CD4-positive, alpha-beta memory T cell (primary cell): ENCODE data around the gene ERC2. TPM values are rescaled to one million over a fixed set of nuclear protein-coding genes. Genes with fewer than 3 reads are reported as not detected.

ENCODE experiments used
- CTCF ChIA-PET: fragments of 350-600 bp; sonication (Branson Sonifier 250); formaldehyde crosslinking; loops from one replicate; lab custom pipeline; 2021; ENCODE audit warnings: inconsistent platforms; ENCODE audit not compliant: partially characterized antibody; lab: Charles Lee
- POLR2A ChIA-PET: fragments of 350-600 bp; sonication (Branson Sonifier 250); formaldehyde crosslinking; loops from one replicate; lab custom pipeline; 2021; ENCODE audit not compliant: partially characterized antibody; lab: Charles Lee
- DNase-seq, 5 donors: peaks; one replicate each; pipeline versions ENCODE4 v3.0.0 to v3.0.0-alpha.2; 2020 to 2022; ENCODE audit warnings: mixed read lengths in 1 of 5
- H3K27ac ChIP-seq: one replicate; pipeline ENCODE4 v1.7.0; 2013; ENCODE audit warnings: low read depth, low read length
- H3K27me3 ChIP-seq: 2 replicates; pipeline ENCODE4 v1.7.0; 2013; ENCODE audit warnings: mild to moderate bottlenecking, low read length, moderate library complexity; ENCODE audit not compliant: insufficient read depth
- H3K36me3 ChIP-seq: 2 replicates; pipeline ENCODE4 v1.7.0; 2013; ENCODE audit warnings: mild to moderate bottlenecking, low read length, moderate library complexity; ENCODE audit not compliant: insufficient read depth
- H3K4me1 ChIP-seq: 2 replicates; pipeline ENCODE4 v1.7.0; 2013; ENCODE audit warnings: mild to moderate bottlenecking, low read length, moderate library complexity; ENCODE audit not compliant: insufficient read depth
- H3K4me3 ChIP-seq, 2 donors: one replicate each; pipeline ENCODE4 v1.7.0; 2013; ENCODE audit warnings: low read length in 2 of 2, mild to moderate bottlenecking in 1 of 2
- H3K9me3 ChIP-seq, 2 donors: one replicate each; pipeline ENCODE4 v1.7.0; 2013; ENCODE audit warnings: low read length in 2 of 2, control low read depth in 1 of 2; ENCODE audit not compliant: control insufficient read depth in 1 of 2
- H3K27ac Mint-ChIP-seq, 7 donors: one replicate each; pipeline ENCODE4 v1.8.0; 2020 to 2021; ENCODE audit warnings: mixed read lengths in 7 of 7, mild to moderate bottlenecking in 6 of 7, inconsistent platforms in 3 of 7, moderate library complexity in 3 of 7
- H3K27me3 Mint-ChIP-seq, 2 donors: one replicate each; pipeline ENCODE4 v1.8.0; 2020 to 2021; ENCODE audit warnings: mixed read lengths in 2 of 2
- H3K36me3 Mint-ChIP-seq, 2 donors: one replicate each; pipeline ENCODE4 v1.8.0; 2020 to 2021; ENCODE audit warnings: mixed read lengths in 2 of 2, inconsistent platforms in 1 of 2, mild to moderate bottlenecking in 1 of 2
- H3K4me1 Mint-ChIP-seq, 4 donors: one replicate each; pipeline ENCODE4 v1.8.0; 2020 to 2021; ENCODE audit warnings: mixed read lengths in 4 of 4, mild to moderate bottlenecking in 1 of 4
- H3K4me3 Mint-ChIP-seq, 8 donors: one replicate each; pipeline ENCODE4 v1.8.0; 2020 to 2021; ENCODE audit warnings: mixed read lengths in 8 of 8, mild to moderate bottlenecking in 7 of 8, moderate library complexity in 6 of 8, inconsistent platforms in 3 of 8
- H3K9me3 Mint-ChIP-seq, 8 donors: one replicate each; pipeline ENCODE4 v1.8.0; 2020 to 2021; ENCODE audit warnings: mixed read lengths in 8 of 8, mild to moderate bottlenecking in 5 of 8, inconsistent platforms in 3 of 8, moderate library complexity in 1 of 8
- intact Hi-C: fragments of 100-400 bp; cut with micrococcal nuclease; formaldehyde crosslinking; loops from one replicate; pipeline ENCODE4 v1.15.1; 2023
- polyA plus RNA-seq, 2 donors: library from polyadenylated mRNA; unstranded; fragments of 300-500 nt; fragmentation: Illumina TruSeq; gene quantifications; one replicate each; pipeline ENCODE4 v1.2.3, GENCODE V29; 2021
- total RNA-seq, 2 experiments: library from RNA; stranded (reverse); gene quantifications; one replicate each; pipeline ENCODE4 v1.2.3, GENCODE V29; 2021

The ERC2 gene
- total and polyA plus RNA-seq, 4 experiments from 2014 or later, result not detected

DNA sequence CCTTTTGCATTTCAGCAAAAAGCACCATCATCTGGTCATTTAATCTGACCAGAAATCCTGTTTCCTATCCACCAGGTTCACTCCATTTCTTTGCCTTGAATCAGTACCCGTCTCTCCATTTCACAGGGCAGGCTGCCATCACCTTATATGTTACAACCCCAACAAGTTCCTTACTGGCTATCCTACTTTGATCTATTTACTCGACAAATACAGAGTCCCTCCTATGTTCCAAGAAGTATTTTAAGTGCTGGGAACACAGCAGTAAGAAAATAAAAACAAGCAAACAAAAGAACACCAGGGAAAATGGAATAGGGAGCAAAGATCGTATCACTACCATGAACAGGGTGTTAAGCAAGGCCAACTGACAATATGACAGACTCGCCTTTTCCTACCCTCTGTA lies 685.9 kb downstream of the ERC2 start:
- no peaks in the 10 kb centered on the region for H3K27me3 ChIP-seq
- no peaks in the 10 kb centered on the region for H3K36me3 Mint-ChIP-seq
- intact Hi-C loops, result no loop called here

DNA sequence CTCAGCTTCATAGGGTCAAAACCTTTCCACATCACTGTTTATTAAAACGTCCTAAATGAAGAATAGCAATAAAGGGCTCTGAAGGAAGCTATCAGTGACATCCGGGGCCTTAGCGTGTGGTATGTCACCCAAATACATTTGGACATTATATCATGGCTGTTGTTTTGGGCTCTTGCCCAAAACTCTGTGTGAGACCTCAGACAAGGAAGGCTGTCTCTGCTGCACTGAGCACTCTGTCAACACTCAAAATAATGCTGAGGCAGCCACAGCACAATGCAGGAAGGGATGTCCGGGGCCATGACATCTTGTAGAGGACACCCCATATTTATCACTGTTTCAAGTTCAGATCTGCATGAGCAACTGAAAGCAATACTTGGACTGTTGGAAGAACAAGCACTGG lies 687.4 kb downstream of the ERC2 start:
- Histone ChIP-seq H3K9me3 (no peaks in the 10 kb centered on the region), H3K27me3 (no peaks in the 10 kb centered on the region), H3K4me3 (no peak overlapping the region), H3K27ac (no peak overlapping the region), H3K4me1 (no peaks in the 10 kb centered on the region), H3K36me3 (no peaks in the 10 kb centered on the region)
- CTCF ChIA-PET, result no interaction called here
- intact Hi-C loops, result no loop called here
- H3K27ac Mint-ChIP-seq, result no peak overlapping the region
- H3K27me3 Mint-ChIP-seq, result no peaks in the 10 kb centered on the region
- DNase-seq, result no peak
- H3K4me1 Mint-ChIP-seq, result no peaks in the 10 kb centered on the region
- H3K36me3 Mint-ChIP-seq, result no peaks in the 10 kb centered on the region
- POLR2A ChIA-PET, result no interaction called here
- no peak overlapping the region for H3K4me3 Mint-ChIP-seq
- H3K9me3 Mint-ChIP-seq, result peaks cover 0 to 5% (median 0%) of the 10 kb centered on the region in 8 donors

More for the DNA sequence above, 685.9 kb downstream of the ERC2 start:
- POLR2A ChIA-PET, result no interaction called here
- Histone ChIP-seq H3K4me1 (no peaks in the 10 kb centered on the region), H3K27ac (no peak overlapping the region), H3K9me3 (no peaks in the 10 kb centered on the region), H3K36me3 (no peaks in the 10 kb centered on the region), H3K4me3 (no peak overlapping the region)
- no peak for DNase-seq
- Mint-ChIP-seq H3K9me3 (peaks cover 0 to 5% (median 0%) of the 10 kb centered on the region in 8 donors), H3K27ac (no peak overlapping the region), H3K27me3 (no peaks in the 10 kb centered on the region), H3K4me3 (no peak overlapping the region), H3K4me1 (no peaks in the 10 kb centered on the region)
- CTCF ChIA-PET, result no interaction called here

DNA sequence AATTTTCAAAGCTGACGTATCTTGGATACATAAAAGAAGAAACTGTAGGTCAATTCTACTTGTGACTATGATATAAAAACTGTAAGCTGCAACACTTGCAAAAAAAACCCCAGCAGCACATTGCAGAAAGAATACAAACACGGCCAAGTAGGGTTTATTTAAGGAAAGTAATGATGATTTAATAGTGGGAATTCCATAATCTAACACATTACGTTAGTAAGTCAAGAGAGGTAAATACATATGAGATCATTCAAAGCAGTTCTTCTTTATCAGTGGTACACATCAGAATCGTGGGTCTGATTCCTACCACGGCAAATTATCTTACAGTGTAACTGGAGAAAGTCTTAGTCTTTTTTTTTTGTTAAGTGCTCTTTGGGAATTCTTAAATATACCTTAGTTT lies 688.7 kb downstream of the ERC2 start:
- Mint-ChIP-seq H3K27ac (no peak overlapping the region), H3K4me3 (no peak overlapping the region), H3K27me3 (no peaks in the 10 kb centered on the region), H3K36me3 (no peaks in the 10 kb centered on the region), H3K4me1 (no peaks in the 10 kb centered on the region), H3K9me3 (peaks cover 0 to 5% (median 0%) of the 10 kb centered on the region in 8 donors)
- no peaks in the 10 kb centered on the region for H3K27me3 ChIP-seq
- H3K36me3 ChIP-seq, result no peaks in the 10 kb centered on the region
- H3K4me3 ChIP-seq, result no peak overlapping the region
- ChIA-PET CTCF (no interaction called here), POLR2A (no interaction called here)
- H3K4me1 ChIP-seq, result no peaks in the 10 kb centered on the region
- no peak overlapping the region for H3K27ac ChIP-seq
- no peaks in the 10 kb centered on the region for H3K9me3 ChIP-seq
- intact Hi-C loops, result no loop called here
- no peak for DNase-seq

DNA sequence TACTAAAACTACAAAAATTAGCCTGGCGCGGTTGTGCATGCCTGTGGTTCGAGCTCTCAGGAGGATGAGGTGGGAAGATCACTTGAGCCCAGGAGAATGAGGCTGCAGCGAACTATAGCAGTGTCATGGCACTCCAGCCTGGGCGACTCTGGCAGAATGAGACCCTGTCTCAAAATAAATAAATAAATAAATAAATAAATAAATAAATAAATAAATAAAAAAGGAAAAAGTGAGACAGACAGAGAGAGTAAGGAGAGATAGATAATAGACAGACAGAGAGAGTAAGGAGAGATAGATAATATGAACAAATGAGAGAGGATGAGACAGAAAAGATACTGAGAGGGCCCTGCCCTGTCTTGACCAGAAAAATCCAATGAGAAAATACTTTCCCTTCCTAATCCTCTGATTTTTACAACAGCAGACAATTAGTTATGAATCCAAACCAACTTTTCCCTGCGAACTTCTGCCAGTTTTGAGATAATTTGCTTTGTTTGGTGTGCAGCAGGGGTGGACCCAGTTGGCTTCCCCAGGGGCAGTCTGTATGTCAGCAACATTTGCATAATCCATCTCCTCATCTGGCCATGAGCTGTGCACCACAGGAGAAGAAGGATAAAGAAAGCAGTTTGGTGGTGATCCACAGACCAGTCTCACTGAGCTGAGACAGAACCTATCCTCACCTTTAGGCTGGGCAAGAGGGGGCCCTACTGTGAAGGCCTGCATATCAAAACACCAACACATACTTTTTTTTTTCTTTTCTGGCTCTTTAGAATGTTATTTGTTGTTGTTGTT lies 692.7 kb downstream of the ERC2 start:
- Mint-ChIP-seq H3K9me3 (peaks cover 0 to 5% (median 0%) of the 10 kb centered on the region in 8 donors), H3K4me1 (no peaks in the 10 kb centered on the region), H3K36me3 (no peaks in the 10 kb centered on the region), H3K27me3 (no peaks in the 10 kb centered on the region), H3K27ac (peak overlapping the region in 1 of 7 donors; percentile 37), H3K4me3 (no peak overlapping the region)
- H3K9me3 ChIP-seq, result no peaks in the 10 kb centered on the region
- H3K27ac ChIP-seq, result no peak overlapping the region
- H3K27me3 ChIP-seq, result no peaks in the 10 kb centered on the region
- H3K36me3 ChIP-seq, result no peaks in the 10 kb centered on the region
- CTCF ChIA-PET, result no interaction called here
- no peak for DNase-seq
- no peak overlapping the region for H3K4me3 ChIP-seq
- intact Hi-C loops, result no loop called here
- H3K4me1 ChIP-seq, result no peaks in the 10 kb centered on the region
- POLR2A ChIA-PET, result no interaction called here

DNA sequence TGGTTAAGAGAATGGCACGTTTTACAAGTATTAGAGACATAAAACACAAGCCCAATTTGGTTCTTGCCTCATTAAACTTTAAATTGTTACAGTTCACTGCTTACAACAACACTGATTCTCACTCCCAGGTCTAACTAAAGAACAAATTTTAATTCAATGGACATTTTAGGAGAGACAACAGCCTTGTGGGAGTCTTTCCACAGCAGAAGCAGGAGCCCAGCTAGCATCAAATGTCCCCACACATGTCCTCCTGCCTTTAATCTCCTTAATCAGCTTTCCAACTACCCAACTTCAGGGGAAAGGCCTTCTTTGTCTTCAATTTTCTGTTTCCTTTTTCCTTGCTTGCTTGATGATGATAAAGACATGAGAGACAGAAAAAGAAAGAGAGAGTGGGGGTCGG lies 693.4 kb downstream of the ERC2 start:
- Mint-ChIP-seq H3K27me3 (no peaks in the 10 kb centered on the region), H3K27ac (no peak overlapping the region), H3K9me3 (peaks cover 0 to 5% (median 0%) of the 10 kb centered on the region in 8 donors), H3K4me1 (no peaks in the 10 kb centered on the region), H3K4me3 (no peak overlapping the region), H3K36me3 (no peaks in the 10 kb centered on the region)
- CTCF ChIA-PET, result no interaction called here
- H3K36me3 ChIP-seq, result no peaks in the 10 kb centered on the region
- POLR2A ChIA-PET, result no interaction called here
- no peaks in the 10 kb centered on the region for H3K4me1 ChIP-seq
- H3K27me3 ChIP-seq, result no peaks in the 10 kb centered on the region
- no peaks in the 10 kb centered on the region for H3K9me3 ChIP-seq
- no peak overlapping the region for H3K4me3 ChIP-seq
- no peak overlapping the region for H3K27ac ChIP-seq
- intact Hi-C loops, result no loop called here
- DNase-seq, result no peak

DNA sequence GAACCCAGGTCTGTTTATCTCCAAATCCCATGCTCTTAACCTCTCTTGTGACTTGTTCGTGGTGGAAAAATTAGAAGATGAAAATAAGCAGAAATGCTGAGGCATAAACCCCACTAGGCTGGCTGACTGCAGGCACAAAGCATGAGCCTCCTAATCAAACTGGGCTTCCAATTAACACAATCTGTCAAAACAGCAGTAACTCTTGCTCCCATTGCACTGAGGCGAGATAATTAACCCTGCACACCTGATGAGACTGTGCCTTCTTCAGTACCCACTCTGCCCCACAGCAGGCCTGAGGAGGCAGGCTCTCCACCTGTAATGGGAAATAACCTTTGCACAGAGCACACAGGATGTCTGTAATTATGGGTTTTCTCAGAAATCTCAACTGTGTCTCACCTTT lies 696.8 kb downstream of the ERC2 start:
- Mint-ChIP-seq H3K27me3 (no peaks in the 10 kb centered on the region), H3K36me3 (no peaks in the 10 kb centered on the region), H3K4me1 (no peaks in the 10 kb centered on the region), H3K4me3 (no peak overlapping the region), H3K9me3 (peaks cover 0 to 2% (median 0%) of the 10 kb centered on the region in 8 donors), H3K27ac (no peak overlapping the region)
- H3K36me3 ChIP-seq, result no peaks in the 10 kb centered on the region
- H3K9me3 ChIP-seq, result no peaks in the 10 kb centered on the region
- POLR2A ChIA-PET, result no interaction called here
- no peak overlapping the region for H3K27ac ChIP-seq
- no peak for DNase-seq
- H3K27me3 ChIP-seq, result no peaks in the 10 kb centered on the region
- H3K4me1 ChIP-seq, result no peaks in the 10 kb centered on the region
- no peak overlapping the region for H3K4me3 ChIP-seq
- intact Hi-C loops, result no loop called here
- CTCF ChIA-PET, result no interaction called here

DNA sequence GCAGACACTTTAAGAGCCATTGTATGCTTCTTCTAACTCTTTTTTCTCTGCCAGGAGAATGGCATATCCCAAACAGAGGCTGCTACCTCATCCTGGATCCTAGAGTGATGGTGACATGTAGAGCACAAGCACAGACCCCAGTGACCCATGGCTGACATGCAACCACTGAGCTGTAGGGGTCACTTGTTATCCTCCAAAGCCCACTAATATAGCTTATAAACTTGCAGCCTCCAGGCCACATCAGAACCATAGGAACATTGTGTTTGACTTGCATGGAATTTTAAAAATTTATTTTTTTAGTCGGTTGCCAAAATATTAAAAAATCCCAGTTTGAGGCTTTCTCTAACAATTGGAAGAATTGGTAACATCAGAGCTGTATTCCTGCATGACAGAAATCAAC lies 698.2 kb downstream of the ERC2 start:
- Mint-ChIP-seq H3K9me3 (peaks cover 0 to 2% (median 0%) of the 10 kb centered on the region in 8 donors), H3K4me1 (no peaks in the 10 kb centered on the region), H3K4me3 (no peak overlapping the region), H3K36me3 (no peaks in the 10 kb centered on the region), H3K27me3 (no peaks in the 10 kb centered on the region), H3K27ac (no peak overlapping the region)
- Histone ChIP-seq H3K27ac (no peak overlapping the region), H3K36me3 (no peaks in the 10 kb centered on the region), H3K9me3 (no peaks in the 10 kb centered on the region), H3K4me3 (no peak overlapping the region), H3K4me1 (no peaks in the 10 kb centered on the region), H3K27me3 (no peaks in the 10 kb centered on the region)
- intact Hi-C loops, result no loop called here
- no peak for DNase-seq
- CTCF ChIA-PET, result no interaction called here
- POLR2A ChIA-PET, result no interaction called here
